Large intestine (tissue), 3 donors: Measurements from ENCODE around the gene SLC22A23. TPM values are rescaled to one million over a fixed set of nuclear protein-coding genes. Genes with fewer than 3 reads are reported as not detected.

Experiments used
- DNase-seq, 2 donors: peaks; one replicate each; pipeline versions ENCODE4 v3.0.0 to v3.0.0-alpha.2; 2013
- H3K27ac ChIP-seq: one replicate; pipeline ENCODE4 v1.5.1; 2013; ENCODE audit warnings: low read length
- H3K27me3 ChIP-seq: 2 replicates; pipeline ENCODE4 v1.6.1; 2013; ENCODE audit warnings: low read length; ENCODE audit not compliant: control insufficient read depth, insufficient read depth
- H3K36me3 ChIP-seq: 2 replicates; pipeline ENCODE4 v1.6.1; 2013; ENCODE audit warnings: low read length; ENCODE audit not compliant: control insufficient read depth, insufficient read depth
- H3K4me1 ChIP-seq: one replicate; pipeline ENCODE4 v1.6.1; 2013; ENCODE audit warnings: low read length; ENCODE audit not compliant: control insufficient read depth, insufficient read depth
- H3K4me3 ChIP-seq: one replicate; pipeline ENCODE4 v1.5.1; 2013; ENCODE audit warnings: low read length
- H3K9me3 ChIP-seq: one replicate; pipeline ENCODE4 v1.6.1; 2013; ENCODE audit warnings: mild to moderate bottlenecking, low read depth, low read length, moderate library complexity; ENCODE audit not compliant: control insufficient read depth
- whole genome bisulfite sequencing: methylation state at CpG from one replicate; pipeline ENCODE4 v1.1.5; 2013; ENCODE audit warnings: low lambda C conversion rate; ENCODE audit not compliant: insufficient coverage; 5-methylcytosine and 5-hydroxymethylcytosine counted together
- polyA plus RNA-seq: library from polyadenylated mRNA; unstranded; fragments of 120-200 nt; gene quantifications from one replicate; pipeline ENCODE4 v1.2.1, GENCODE V29; 2013

The SLC22A23 gene
- polyA plus RNA-seq, 1 donor, result 34.7 TPM

GRCh38 chr6:3351829-3352524 lies 104.9 kb downstream of the SLC22A23 start:
- WGBS, result no CpG with 5 or more reads among the region's 9 CpGs
- Histone ChIP-seq H3K4me1 (peaks cover 32% of the 10 kb centered on the region), H3K27ac (no peak overlapping the region), H3K4me3 (no peak overlapping the region), H3K36me3 (no peaks in the 10 kb centered on the region), H3K27me3 (no peaks in the 10 kb centered on the region), H3K9me3 (no peaks in the 10 kb centered on the region)
- DNase-seq, result no peak

GRCh38 chr6:3351105-3351676 lies 105.7 kb downstream of the SLC22A23 start:
- Histone ChIP-seq H3K27ac (no peak overlapping the region), H3K36me3 (no peaks in the 10 kb centered on the region), H3K27me3 (no peaks in the 10 kb centered on the region), H3K4me3 (no peak overlapping the region), H3K9me3 (no peaks in the 10 kb centered on the region), H3K4me1 (peaks cover 24% of the 10 kb centered on the region)
- DNase-seq, result no peak
- WGBS, result 47% methylated on average over 4 of the region's 15 CpGs

- 89% methylated on average over 3 of the region's 8 CpGs for WGBS
- H3K27ac ChIP-seq, result no peak overlapping the region
Measured at GRCh38 chr6:3350252-3350796, 106.5 kb downstream of the SLC22A23 start.

GRCh38 chr6:3349388-3350251 lies 107.2 kb downstream of the SLC22A23 start:
- no peak overlapping the region for H3K4me3 ChIP-seq
- H3K9me3 ChIP-seq, result no peaks in the 10 kb centered on the region
- H3K27ac ChIP-seq, result no peak overlapping the region
- no peak for DNase-seq
- no CpG with 5 or more reads among the region's 8 CpGs for WGBS
- H3K4me1 ChIP-seq, result peaks cover 15% of the 10 kb centered on the region
- no peaks in the 10 kb centered on the region for H3K27me3 ChIP-seq
- no peaks in the 10 kb centered on the region for H3K36me3 ChIP-seq

More at GRCh38 chr6:3350252-3350796, 106.5 kb downstream of the SLC22A23 start:
- DNase-seq, result no peak
- H3K9me3 ChIP-seq, result no peaks in the 10 kb centered on the region
- no peaks in the 10 kb centered on the region for H3K27me3 ChIP-seq
- peaks cover 19% of the 10 kb centered on the region for H3K4me1 ChIP-seq
- H3K4me3 ChIP-seq, result no peak overlapping the region
- no peaks in the 10 kb centered on the region for H3K36me3 ChIP-seq

- no CpG with 5 or more reads among the region's 7 CpGs for WGBS
- H3K27ac ChIP-seq, result no peak overlapping the region
- peaks cover 15% of the 10 kb centered on the region for H3K4me1 ChIP-seq
- no peak overlapping the region for H3K4me3 ChIP-seq
- H3K27me3 ChIP-seq, result no peaks in the 10 kb centered on the region
- no peaks in the 10 kb centered on the region for H3K36me3 ChIP-seq
- H3K9me3 ChIP-seq, result no peaks in the 10 kb centered on the region
- no peak for DNase-seq
Measured at GRCh38 chr6:3348821-3349220, 108.0 kb downstream of the SLC22A23 start.

GRCh38 chr6:3347826-3348225 lies 109.0 kb downstream of the SLC22A23 start:
- WGBS, result no CpG with 5 or more reads among the region's 7 CpGs
- no peak for DNase-seq
- Histone ChIP-seq H3K27ac (no peak overlapping the region), H3K9me3 (no peaks in the 10 kb centered on the region), H3K4me1 (peaks cover 15% of the 10 kb centered on the region), H3K27me3 (no peaks in the 10 kb centered on the region), H3K4me3 (no peak overlapping the region), H3K36me3 (no peaks in the 10 kb centered on the region)

GRCh38 chr6:3347247-3347646 lies 109.6 kb downstream of the SLC22A23 start:
- no peak for DNase-seq
- Histone ChIP-seq H3K4me3 (no peak overlapping the region), H3K27me3 (no peaks in the 10 kb centered on the region), H3K4me1 (peaks cover 15% of the 10 kb centered on the region), H3K27ac (no peak overlapping the region), H3K36me3 (no peaks in the 10 kb centered on the region), H3K9me3 (no peaks in the 10 kb centered on the region)
- WGBS, result no CpG with 5 or more reads among the region's 7 CpGs

- Histone ChIP-seq H3K27ac (no peak overlapping the region), H3K9me3 (no peaks in the 10 kb centered on the region), H3K4me3 (no peak overlapping the region), H3K27me3 (no peaks in the 10 kb centered on the region), H3K4me1 (peaks cover 15% of the 10 kb centered on the region), H3K36me3 (no peaks in the 10 kb centered on the region)
- no CpG with 5 or more reads among the region's 2 CpGs for WGBS
- no peak for DNase-seq
Measured at GRCh38 chr6:3346476-3346875, 110.4 kb downstream of the SLC22A23 start.

GRCh38 chr6:3345836-3346235 lies 111.0 kb downstream of the SLC22A23 start:
- no peaks in the 10 kb centered on the region for H3K27me3 ChIP-seq
- no peak for DNase-seq
- no peaks in the 10 kb centered on the region for H3K9me3 ChIP-seq
- H3K4me3 ChIP-seq, result no peak overlapping the region
- peaks cover 19% of the 10 kb centered on the region for H3K4me1 ChIP-seq
- no peaks in the 10 kb centered on the region for H3K36me3 ChIP-seq
- H3K27ac ChIP-seq, result no peak overlapping the region
- no CpG with 5 or more reads among the region's 8 CpGs for WGBS

GRCh38 chr6:3343089-3343883 lies 113.6 kb downstream of the SLC22A23 start:
- Histone ChIP-seq H3K4me1 (peaks cover 13% of the 10 kb centered on the region), H3K27me3 (no peaks in the 10 kb centered on the region), H3K4me3 (no peak overlapping the region), H3K27ac (no peak overlapping the region), H3K36me3 (no peaks in the 10 kb centered on the region), H3K9me3 (no peaks in the 10 kb centered on the region)
- no peak for DNase-seq
- WGBS, result 67% methylated on average over 1 of the region's 14 CpGs
